ENCODE data around the gene PLTP. TPM values are rescaled to one million over a fixed set of nuclear protein-coding genes. Genes with fewer than 3 reads are reported as not detected.

PLTP gene
- total and polyA plus RNA-seq, 2 of the 13 experiments (the other 11 are each of a cell fraction or from before 2014, with no cell fraction given) = 16.9 to 28.6 TPM

DNA sequence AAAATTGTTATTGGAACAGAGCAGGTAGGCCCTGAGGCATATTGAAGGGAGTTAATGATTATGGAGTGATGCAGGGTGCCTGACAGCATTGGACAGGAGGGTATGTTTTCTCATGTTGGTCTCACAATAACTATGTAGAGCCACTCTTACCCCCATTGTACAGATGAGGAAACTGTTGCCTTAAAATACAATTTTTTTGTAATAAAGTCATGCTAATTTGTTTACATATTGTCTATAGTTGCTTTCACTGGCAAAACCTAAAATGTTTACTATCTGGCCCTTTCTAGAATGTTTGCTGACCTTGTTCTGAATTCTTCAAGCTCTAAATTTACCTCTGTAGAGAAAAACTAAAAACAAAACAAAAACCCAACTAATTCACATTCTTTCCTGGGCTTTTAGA is 60.5 kb downstream of the PLTP start:
- Histone ChIP-seq H3K4me1 (ENCODE audit: insufficient read depth, low read length) (peaks cover 8% of the 10 kb centered on the region), H3K4me3 (replicated peaks in 1 of 3; ENCODE audit: insufficient read depth in 1 of 3, low read depth in 2 of 3, low read length in 3 of 3) (no peak overlapping the region), H2AFZ (ENCODE audit: low read length) (no peak overlapping the region), H3K4me2 (ENCODE audit: low read depth, low read length) (no peak overlapping the region), H3K27ac (ENCODE audit: extremely low read length, insufficient read depth, low read length) (no peak overlapping the region), H3K27me3 (ENCODE audit: control insufficient read depth in 1 of 2, insufficient read depth in 2 of 2, low read length in 2 of 2) (no peaks in the 10 kb centered on the region), H3K36me3 (replicated peaks in 1 of 2; ENCODE audit: control insufficient read depth in 1 of 2, insufficient read depth in 2 of 2, low read length in 2 of 2) (peaks cover 2 to 5% of the 10 kb centered on the region in 2 experiments; a peak in 2 of 5 replicates), H3K79me2 (ENCODE audit: insufficient read depth, low read length) (peaks cover under 1% of the 10 kb centered on the region), H3K9ac (ENCODE audit: insufficient read depth, low read depth, low read length) (no peak overlapping the region), H3K9me3 (ENCODE audit: low read length) (no peaks in the 10 kb centered on the region), H4K20me1 (ENCODE audit: insufficient read depth, low read length) (no peaks in the 10 kb centered on the region)
- TF ChIP-seq ONECUT2 (CRISPR knock-in tag; IDR thresholded peaks at IDR 0.05) (no peak), RBFOX2 (IDR thresholded peaks at IDR 0.05; ENCODE audit: low read depth, low read length) (peak; percentile 30; the same call in 1 of the 2 replicates), KAT2B (IDR thresholded peaks at IDR 0.05; ENCODE audit: borderline replicate concordance, low read depth, low read length) (no peak), ZNF224 (CRISPR knock-in tag; IDR thresholded peaks at IDR 0.05) (no peak)
- in situ Hi-C loops (cut with HindIII; ENCODE audit: extremely low pct_ligation_motif_present, low pct_unique_long_range_greater_than_20kb) (no loop called here), intact Hi-C loops (cut with micrococcal nuclease; ENCODE audit: unreplicated experiment) (no loop called here)
- ChIA-PET CTCF (ENCODE audit: low intra/inter-chr PET ratio, low total read pairs) (no interaction called here), POLR2A (interaction anchor here (1.8 to 2.7 kb wide), 2 partner anchors 18 to 39 kb away, joined by 8 to 17 read pairs; partner anchors contain the start of genes CTSA, NEURL2 and SNX21)
- no peak for ATAC-seq
- no TSS peak for BruUV-seq (replicated peaks)
- no peak for DNase-seq (ENCODE audit: low spot score)
- FAIRE-seq = no peak

DNA sequence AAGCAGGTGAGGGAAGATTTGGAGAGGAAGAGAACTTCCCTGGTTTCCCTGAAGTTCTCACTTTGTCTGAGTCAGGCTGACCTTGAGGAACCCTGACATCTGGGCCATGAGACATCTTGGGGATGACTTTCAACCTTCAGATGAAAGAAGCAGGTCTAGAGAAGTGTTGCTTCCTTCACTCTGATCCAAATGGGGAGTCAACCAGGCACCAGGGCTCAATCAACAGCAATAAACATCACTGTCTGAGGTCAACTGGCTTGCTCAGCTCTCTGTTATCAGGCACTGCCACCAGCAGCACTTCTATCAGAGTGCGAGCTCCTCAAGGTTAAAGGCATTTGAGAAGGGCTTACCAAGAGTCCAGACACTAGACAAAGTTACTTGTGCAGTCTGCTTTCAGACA is 61.0 kb downstream of the PLTP start:
- no peaks in the 10 kb centered on the region for H4K20me1 ChIP-seq (ENCODE audit: insufficient read depth, low read length)
- no peak overlapping the region for H3K27ac ChIP-seq (ENCODE audit: extremely low read length, insufficient read depth, low read length)
- FAIRE-seq (no peak), ATAC-seq (no peak), DNase-seq (ENCODE audit: low spot score) (no peak)
- no peaks in the 10 kb centered on the region for H3K27me3 ChIP-seq (ENCODE audit: control insufficient read depth in 1 of 2, insufficient read depth in 2 of 2, low read length in 2 of 2)
- no peaks in the 10 kb centered on the region for H3K9me3 ChIP-seq (ENCODE audit: low read length)
- no peaks in the 10 kb centered on the region for H3K79me2 ChIP-seq (ENCODE audit: insufficient read depth, low read length)
- 100% methylated on average over 1 of the region's 1 CpG for WGBS (ENCODE audit: low lambda C conversion rate)
- in situ Hi-C loops (cut with HindIII; ENCODE audit: extremely low pct_ligation_motif_present, low pct_unique_long_range_greater_than_20kb) = no loop called here
- H3K4me1 ChIP-seq (ENCODE audit: insufficient read depth, low read length) = peaks cover 7% of the 10 kb centered on the region
- H3K4me2 ChIP-seq (ENCODE audit: low read depth, low read length) = no peak overlapping the region
- H3K9ac ChIP-seq (ENCODE audit: insufficient read depth, low read depth, low read length) = no peak overlapping the region
- H3K4me3 ChIP-seq (replicated peaks in 1 of 3; ENCODE audit: insufficient read depth in 1 of 3, low read depth in 2 of 3, low read length in 3 of 3) = no peak overlapping the region
- no peak overlapping the region for H2AFZ ChIP-seq (ENCODE audit: low read length)
- TF ChIP-seq ATF7-NPFF (CRISPR knock-in tag; IDR thresholded peaks at IDR 0.05; ENCODE audit: low read depth) (0 out of 2 replicates have a peak, but pooled peaks have one; percentile 50), ZMAT3 (CRISPR knock-in tag; conservative IDR thresholded peaks at IDR 0.05) (no peak), SMAD3 (CRISPR knock-in tag; IDR thresholded peaks at IDR 0.05) (no peak)
- TF ChIP-seq, protein P1, sequence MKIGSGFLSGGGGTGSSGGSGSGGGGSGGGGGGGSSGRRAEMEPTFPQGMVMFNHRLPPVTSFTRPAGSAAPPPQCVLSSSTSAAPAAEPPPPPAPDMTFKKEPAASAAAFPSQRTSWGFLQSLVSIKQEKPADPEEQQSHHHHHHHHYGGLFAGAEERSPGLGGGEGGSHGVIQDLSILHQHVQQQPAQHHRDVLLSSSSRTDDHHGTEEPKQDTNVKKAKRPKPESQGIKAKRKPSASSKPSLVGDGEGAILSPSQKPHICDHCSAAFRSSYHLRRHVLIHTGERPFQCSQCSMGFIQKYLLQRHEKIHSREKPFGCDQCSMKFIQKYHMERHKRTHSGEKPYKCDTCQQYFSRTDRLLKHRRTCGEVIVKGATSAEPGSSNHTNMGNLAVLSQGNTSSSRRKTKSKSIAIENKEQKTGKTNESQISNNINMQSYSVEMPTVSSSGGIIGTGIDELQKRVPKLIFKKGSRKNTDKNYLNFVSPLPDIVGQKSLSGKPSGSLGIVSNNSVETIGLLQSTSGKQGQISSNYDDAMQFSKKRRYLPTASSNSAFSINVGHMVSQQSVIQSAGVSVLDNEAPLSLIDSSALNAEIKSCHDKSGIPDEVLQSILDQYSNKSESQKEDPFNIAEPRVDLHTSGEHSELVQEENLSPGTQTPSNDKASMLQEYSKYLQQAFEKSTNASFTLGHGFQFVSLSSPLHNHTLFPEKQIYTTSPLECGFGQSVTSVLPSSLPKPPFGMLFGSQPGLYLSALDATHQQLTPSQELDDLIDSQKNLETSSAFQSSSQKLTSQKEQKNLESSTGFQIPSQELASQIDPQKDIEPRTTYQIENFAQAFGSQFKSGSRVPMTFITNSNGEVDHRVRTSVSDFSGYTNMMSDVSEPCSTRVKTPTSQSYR (CRISPR knock-in tag; IDR thresholded peaks at IDR 0.05; ENCODE audit: borderline replicate concordance) = no peak
- TF ChIP-seq, protein P2, sequence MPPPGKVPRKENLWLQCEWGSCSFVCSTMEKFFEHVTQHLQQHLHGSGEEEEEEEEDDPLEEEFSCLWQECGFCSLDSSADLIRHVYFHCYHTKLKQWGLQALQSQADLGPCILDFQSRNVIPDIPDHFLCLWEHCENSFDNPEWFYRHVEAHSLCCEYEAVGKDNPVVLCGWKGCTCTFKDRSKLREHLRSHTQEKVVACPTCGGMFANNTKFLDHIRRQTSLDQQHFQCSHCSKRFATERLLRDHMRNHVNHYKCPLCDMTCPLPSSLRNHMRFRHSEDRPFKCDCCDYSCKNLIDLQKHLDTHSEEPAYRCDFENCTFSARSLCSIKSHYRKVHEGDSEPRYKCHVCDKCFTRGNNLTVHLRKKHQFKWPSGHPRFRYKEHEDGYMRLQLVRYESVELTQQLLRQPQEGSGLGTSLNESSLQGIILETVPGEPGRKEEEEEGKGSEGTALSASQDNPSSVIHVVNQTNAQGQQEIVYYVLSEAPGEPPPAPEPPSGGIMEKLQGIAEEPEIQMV (CRISPR knock-in tag; IDR thresholded peaks at IDR 0.05; ENCODE audit: low read depth) = no peak
- peaks cover 5 to 7% of the 10 kb centered on the region in 2 experiments; a peak in 2 of 5 replicates for H3K36me3 ChIP-seq (replicated peaks in 1 of 2; ENCODE audit: control insufficient read depth in 1 of 2, insufficient read depth in 2 of 2, low read length in 2 of 2)
- ChIA-PET CTCF (ENCODE audit: low intra/inter-chr PET ratio, low total read pairs) (no interaction called here), POLR2A (interaction anchor here (2.7 kb wide), 1 partner anchor 17 kb away, joined by 17 read pairs; the partner anchor contains the start of gene SNX21)
- BruUV-seq (replicated peaks) = no TSS peak
- intact Hi-C loops (cut with micrococcal nuclease; ENCODE audit: unreplicated experiment) = no loop called here

Data from HepG2 (cell line).